Panc1 (cell line): ENCODE measurements around the gene CLCN2.

Source experiments
- CTCF ChIP-seq: fragments of 450-650 bp; IDR thresholded peaks from 2 replicates; pipeline ENCODE4 v1.5.1; 2017; ENCODE audit warnings: mild to moderate bottlenecking
- POLR2AphosphoS5 ChIP-seq: IDR thresholded peaks from 2 replicates; pipeline ENCODE4 v1.6.1; 2012; ENCODE audit warnings: mild to moderate bottlenecking, low read depth, low read length, moderate library complexity
- TF ChIP-seq, protein P1 (sequence below), 2 experiments: IDR thresholded peaks; 2 replicates each; pipeline ENCODE4 v1.6.1; 2011 to 2012; ENCODE audit warnings: low read depth in 2 of 2, control low read depth in 1 of 2, low read length in 1 of 2, mild to moderate bottlenecking in 1 of 2, moderate library complexity in 1 of 2; ENCODE audit not compliant: insufficient read depth in 1 of 2

GRCh38 chr3:184323696-184324095 is 37.7 kb downstream of the CLCN2 start:
- no peak for TF ChIP-seq CTCF
- no peak; the same call in 1 of the 2 replicates for TF ChIP-seq POLR2AphosphoS5
- TF ChIP-seq, protein P1, sequence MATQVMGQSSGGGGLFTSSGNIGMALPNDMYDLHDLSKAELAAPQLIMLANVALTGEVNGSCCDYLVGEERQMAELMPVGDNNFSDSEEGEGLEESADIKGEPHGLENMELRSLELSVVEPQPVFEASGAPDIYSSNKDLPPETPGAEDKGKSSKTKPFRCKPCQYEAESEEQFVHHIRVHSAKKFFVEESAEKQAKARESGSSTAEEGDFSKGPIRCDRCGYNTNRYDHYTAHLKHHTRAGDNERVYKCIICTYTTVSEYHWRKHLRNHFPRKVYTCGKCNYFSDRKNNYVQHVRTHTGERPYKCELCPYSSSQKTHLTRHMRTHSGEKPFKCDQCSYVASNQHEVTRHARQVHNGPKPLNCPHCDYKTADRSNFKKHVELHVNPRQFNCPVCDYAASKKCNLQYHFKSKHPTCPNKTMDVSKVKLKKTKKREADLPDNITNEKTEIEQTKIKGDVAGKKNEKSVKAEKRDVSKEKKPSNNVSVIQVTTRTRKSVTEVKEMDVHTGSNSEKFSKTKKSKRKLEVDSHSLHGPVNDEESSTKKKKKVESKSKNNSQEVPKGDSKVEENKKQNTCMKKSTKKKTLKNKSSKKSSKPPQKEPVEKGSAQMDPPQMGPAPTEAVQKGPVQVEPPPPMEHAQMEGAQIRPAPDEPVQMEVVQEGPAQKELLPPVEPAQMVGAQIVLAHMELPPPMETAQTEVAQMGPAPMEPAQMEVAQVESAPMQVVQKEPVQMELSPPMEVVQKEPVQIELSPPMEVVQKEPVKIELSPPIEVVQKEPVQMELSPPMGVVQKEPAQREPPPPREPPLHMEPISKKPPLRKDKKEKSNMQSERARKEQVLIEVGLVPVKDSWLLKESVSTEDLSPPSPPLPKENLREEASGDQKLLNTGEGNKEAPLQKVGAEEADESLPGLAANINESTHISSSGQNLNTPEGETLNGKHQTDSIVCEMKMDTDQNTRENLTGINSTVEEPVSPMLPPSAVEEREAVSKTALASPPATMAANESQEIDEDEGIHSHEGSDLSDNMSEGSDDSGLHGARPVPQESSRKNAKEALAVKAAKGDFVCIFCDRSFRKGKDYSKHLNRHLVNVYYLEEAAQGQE (IDR thresholded peaks at IDR 0.05; ENCODE audit: insufficient read depth in 1 of 2, low read depth in 2 of 2, low read length in 1 of 2), result no peak
